WERI-Rb-1 (cell line): ENCODE results near the gene METAP1.
"Not testable (repeated sequence)": the region's sequence is repeated elsewhere in the genome, so short reads cannot be mapped to it uniquely, and the experiment has no call there.

Experiments
- DNase-seq: peaks from one replicate; pipeline ENCODE4 v3.0.0-alpha.2; 2020
- H3K27ac ChIP-seq: fragments of 250-450 bp; sonication (Bioruptor Pico); 2 replicates; pipeline ENCODE4 v1.5.1; 2020; ENCODE audit warnings: mild to moderate bottlenecking, moderate library complexity
- H3K27me3 ChIP-seq: fragments of 250-450 bp; sonication (Bioruptor Pico); 2 replicates; pipeline ENCODE4 v1.5.1; 2021; ENCODE audit warnings: mild to moderate bottlenecking, low read depth, moderate library complexity; ENCODE audit not compliant: insufficient read depth, severe bottlenecking
- H3K36me3 ChIP-seq: fragments of 250-450 bp; sonication (Bioruptor Pico); 2 replicates; pipeline ENCODE4 v1.5.1; 2020; ENCODE audit warnings: mild to moderate bottlenecking, moderate library complexity
- H3K4me3 ChIP-seq: 2 replicates; pipeline ENCODE4 v1.5.1; 2011; ENCODE audit warnings: low read depth, mild to moderate bottlenecking, control low read depth, low read length
- H3K9me3 ChIP-seq: fragments of 250-450 bp; sonication (Bioruptor Pico); 2 replicates; pipeline ENCODE4 v1.5.1; 2021; ENCODE audit warnings: mild to moderate bottlenecking, moderate library complexity; ENCODE audit not compliant: severe bottlenecking
- TF ChIP-seq, protein P1 (sequence below): IDR thresholded peaks from 2 replicates; pipeline ENCODE4 v1.5.1; 2011; ENCODE audit warnings: low read depth, mild to moderate bottlenecking, control low read depth, inconsistent platforms, low read length

Gene METAP1

DNA sequence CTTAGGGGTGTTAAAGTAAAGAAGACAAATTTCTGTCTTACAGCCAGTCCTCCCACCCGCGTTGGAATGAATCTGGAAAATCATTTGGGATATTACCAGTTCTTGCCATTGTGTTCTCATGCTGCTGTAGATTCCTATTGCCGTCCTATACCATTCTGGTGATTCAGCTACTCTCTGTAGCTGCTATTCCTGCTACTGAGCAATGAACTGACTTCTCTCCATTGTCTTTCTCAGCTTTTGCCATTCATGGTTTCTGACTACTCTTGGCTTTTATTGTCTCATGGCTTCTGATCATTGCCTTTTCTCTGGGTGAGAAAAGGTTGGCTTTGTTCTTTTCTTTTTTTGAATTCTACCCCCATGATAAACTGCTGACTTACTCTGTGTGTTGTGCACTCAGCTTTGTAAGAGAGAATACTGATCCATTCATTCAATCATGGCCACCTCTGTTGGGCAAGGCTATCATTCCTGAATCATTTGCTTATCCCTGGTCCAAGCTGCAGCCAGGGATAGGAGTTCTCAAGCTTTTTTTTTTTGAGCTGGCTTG, 27.7 kb upstream of the METAP1 start:
- TF ChIP-seq, protein P1, sequence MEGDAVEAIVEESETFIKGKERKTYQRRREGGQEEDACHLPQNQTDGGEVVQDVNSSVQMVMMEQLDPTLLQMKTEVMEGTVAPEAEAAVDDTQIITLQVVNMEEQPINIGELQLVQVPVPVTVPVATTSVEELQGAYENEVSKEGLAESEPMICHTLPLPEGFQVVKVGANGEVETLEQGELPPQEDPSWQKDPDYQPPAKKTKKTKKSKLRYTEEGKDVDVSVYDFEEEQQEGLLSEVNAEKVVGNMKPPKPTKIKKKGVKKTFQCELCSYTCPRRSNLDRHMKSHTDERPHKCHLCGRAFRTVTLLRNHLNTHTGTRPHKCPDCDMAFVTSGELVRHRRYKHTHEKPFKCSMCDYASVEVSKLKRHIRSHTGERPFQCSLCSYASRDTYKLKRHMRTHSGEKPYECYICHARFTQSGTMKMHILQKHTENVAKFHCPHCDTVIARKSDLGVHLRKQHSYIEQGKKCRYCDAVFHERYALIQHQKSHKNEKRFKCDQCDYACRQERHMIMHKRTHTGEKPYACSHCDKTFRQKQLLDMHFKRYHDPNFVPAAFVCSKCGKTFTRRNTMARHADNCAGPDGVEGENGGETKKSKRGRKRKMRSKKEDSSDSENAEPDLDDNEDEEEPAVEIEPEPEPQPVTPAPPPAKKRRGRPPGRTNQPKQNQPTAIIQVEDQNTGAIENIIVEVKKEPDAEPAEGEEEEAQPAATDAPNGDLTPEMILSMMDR, result no peak
- Histone ChIP-seq H3K27ac (no peak overlapping the region), H3K36me3 (no peaks in the 10 kb centered on the region), H3K9me3 (no peaks in the 10 kb centered on the region), H3K27me3 (no peaks in the 10 kb centered on the region), H3K4me3 (no peak overlapping the region)
- DNase-seq, result no peak

DNA sequence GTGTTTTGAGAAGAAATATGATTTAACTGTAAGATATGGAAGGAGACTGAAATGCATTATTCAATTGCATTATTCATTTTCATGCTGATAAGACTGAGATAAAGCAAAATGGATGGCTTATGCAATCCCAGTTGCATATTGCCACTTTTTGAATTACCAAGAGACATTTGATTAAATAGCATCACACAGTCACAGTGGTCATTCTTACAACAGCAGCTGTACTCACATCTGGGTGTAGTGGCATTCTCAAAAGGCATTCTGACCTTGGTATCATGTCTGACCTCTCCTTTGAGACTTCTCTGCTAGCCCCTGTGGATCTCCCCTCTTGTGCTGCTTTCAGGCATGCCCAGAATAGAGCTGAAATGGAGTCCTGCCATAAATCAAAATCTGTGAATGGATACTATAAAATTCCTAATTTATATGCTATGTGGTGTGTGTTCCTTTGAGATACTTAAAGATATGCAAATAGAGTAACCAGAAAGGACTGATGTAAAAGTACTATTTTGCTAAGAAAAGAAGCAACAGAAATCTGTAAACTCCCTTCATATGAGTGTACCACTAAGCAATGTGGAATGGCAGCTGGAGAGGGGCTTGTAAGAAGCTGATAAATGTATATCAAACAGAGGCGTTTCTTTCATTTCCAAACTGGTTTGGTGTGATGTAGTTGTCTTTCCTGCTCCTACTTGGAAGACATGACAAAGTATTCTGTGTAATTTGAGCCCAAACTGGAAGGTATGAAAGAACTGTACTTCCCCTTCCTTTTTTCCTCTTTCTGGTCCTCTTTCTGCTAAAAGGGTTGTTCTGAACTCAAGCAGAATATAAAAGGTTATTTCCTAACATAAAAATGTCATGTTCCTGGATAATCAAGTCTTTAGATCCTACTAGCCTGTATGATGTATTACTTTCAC, 25.4 kb upstream of the METAP1 start:
- Histone ChIP-seq H3K27me3 (no peaks in the 10 kb centered on the region), H3K4me3 (no peak overlapping the region), H3K9me3 (no peaks in the 10 kb centered on the region), H3K36me3 (no peaks in the 10 kb centered on the region), H3K27ac (no peak overlapping the region)
- DNase-seq, result no peak
- TF ChIP-seq, protein P1, result no peak

DNA sequence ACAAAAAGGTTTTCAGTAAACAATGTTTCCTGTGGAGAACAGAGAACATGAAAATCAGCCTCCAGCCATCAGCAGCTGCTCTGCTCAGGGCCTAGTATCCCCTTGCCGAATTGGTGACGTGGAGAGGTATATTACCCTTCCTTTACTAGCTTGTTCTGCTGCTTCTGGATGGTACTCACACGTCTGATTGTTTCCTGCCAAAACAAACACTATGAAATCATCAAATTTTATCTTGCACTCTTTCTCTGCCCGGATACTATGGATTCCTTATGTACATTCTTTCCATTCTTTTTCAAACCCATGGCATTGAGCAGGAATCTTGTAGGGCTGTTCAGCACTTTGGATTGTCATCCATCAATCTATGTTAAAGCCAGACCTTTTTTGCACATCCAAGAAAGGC, 18.8 kb upstream of the METAP1 start:
- Histone ChIP-seq H3K27me3 (no peaks in the 10 kb centered on the region), H3K9me3 (no peaks in the 10 kb centered on the region)
- no peak for DNase-seq

DNA sequence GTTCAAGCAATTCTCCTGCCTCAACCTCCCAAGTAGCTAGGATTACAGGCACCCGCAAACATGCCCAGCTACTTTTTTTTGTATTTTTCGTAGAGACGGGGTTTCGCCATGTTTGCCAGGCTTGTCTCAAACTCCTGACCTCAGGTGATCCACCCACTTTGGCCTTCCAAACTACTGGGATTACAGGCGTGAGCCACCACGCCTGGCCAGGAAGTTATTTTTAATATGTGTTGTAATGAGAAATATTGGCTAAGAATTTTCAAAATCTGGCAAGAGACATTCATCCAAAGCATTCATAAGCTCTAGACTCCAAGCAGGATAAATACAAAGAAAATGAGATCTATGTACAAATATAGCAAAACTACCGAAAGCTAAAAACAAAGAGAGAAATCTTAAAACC, 18.0 kb upstream of the METAP1 start:
- DNase-seq, result no peak
- Histone ChIP-seq H3K36me3 (no peaks in the 10 kb centered on the region), H3K9me3 (no peaks in the 10 kb centered on the region), H3K27me3 (no peaks in the 10 kb centered on the region), H3K4me3 (no peak overlapping the region), H3K27ac (no peak overlapping the region)
- TF ChIP-seq, protein P1, result no peak

More for the DNA sequence above, 18.8 kb upstream of the METAP1 start:
- no peaks in the 10 kb centered on the region for H3K36me3 ChIP-seq
- H3K4me3 ChIP-seq, result no peak overlapping the region
- TF ChIP-seq, protein P1, result no peak
- no peak overlapping the region for H3K27ac ChIP-seq

DNA sequence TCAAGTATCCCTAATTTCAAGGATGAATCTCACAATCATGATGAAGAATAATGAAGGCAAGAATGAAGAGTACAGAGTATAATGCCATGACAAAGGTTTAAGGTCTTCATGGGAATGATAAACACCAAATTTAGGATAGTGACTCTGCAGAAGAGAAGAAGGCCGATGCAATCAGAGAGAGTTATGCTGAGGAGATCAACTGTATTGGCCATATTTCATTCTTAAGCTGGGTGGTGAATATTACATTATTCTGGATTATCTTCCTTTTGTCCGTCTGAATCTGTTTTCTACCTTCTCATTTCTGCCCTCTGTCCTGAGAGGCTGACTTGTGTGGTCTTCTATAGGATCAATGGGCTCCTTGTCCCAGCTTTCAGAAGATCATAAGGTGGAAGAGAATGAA, 7.8 kb upstream of the METAP1 start:
- Histone ChIP-seq H3K27me3 (no peaks in the 10 kb centered on the region), H3K36me3 (no peaks in the 10 kb centered on the region), H3K9me3 (peaks cover 1% of the 10 kb centered on the region), H3K4me3 (no peak overlapping the region), H3K27ac (no peak overlapping the region)
- no peak for DNase-seq
- TF ChIP-seq, protein P1, result no peak

DNA sequence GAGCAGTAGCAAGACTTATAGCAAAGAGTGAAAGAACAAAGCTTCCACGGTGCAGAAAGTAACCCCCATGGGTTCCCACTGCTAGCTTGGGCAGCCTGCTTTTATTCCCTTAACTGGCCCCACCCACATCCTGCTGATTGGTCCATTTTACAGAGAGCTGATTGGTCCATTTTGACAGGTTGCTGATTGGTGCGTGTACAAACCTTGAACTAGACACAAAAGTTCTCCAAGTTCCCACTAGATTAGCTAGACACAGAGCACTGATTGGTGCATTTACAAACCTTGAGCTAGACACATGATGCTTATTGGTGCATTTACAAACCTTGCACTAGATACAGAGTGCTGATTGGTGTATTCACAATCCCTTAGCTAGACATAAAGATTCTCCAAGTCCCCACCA, 2.7 kb upstream of the METAP1 start:
- not testable (repeated sequence) for H3K9me3 ChIP-seq, H3K4me3 ChIP-seq, H3K36me3 ChIP-seq

More for the DNA sequence above, 2.7 kb upstream of the METAP1 start:
- H3K27ac ChIP-seq, H3K27me3 ChIP-seq, DNase-seq: not testable (repeated sequence)
